ENCODE measurements around the gene G2E3. TPM values are rescaled to one million over a fixed set of nuclear protein-coding genes. Genes with fewer than 3 reads are reported as not detected.

The G2E3 gene
- total RNA-seq, 4 donors from 2014 or later = 3.3 to 5.4 (median 4.4) TPM

DNA sequence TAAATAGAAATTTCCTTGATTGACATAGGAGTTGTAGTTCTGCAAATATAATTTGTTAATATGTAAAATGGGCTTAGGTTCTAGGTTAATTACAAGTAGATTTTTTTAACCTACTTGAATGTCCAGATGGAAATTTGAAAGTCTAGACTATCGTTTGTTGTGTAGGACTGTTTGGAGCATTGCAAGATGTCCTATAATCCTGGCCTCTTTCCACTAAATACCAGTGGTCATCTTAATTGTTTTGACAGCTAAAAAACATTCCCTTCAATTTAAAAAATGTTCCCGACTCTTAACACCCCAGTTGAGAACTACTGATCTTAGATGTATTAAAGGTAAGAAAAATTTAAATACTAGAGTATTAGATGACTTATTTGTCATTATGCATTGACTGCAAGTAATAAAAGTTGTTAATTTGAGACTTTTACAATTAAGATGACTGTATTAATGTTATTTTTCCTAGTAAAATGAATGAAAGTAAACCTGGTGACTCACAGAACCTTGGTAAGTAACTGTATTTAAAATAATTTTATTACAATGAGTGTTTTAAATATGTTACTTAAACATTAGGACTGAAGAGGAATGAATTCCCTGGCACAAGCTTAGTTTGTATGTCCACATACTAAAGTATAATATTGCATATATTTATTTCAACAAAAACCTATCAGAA lies 21.8 kb downstream of the G2E3 start:
- no peaks in the 10 kb centered on the region for H3K27me3 ChIP-seq
- H3K36me3 ChIP-seq = no peaks in the 10 kb centered on the region
- H3K4me1 ChIP-seq = no peaks in the 10 kb centered on the region
- no peak overlapping the region for H3K27ac ChIP-seq
- in situ Hi-C loops (cut with MboI; ENCODE audit: low sequenced_read_pairs in 4 of 4) (no loop called here), intact Hi-C loops (cut with DNase I; ENCODE audit: low total_unique reads) (loop anchor here (2.0 kb wide), 1 partner anchor 14 kb away; no protein-coding TSS in a partner anchor)
- no peak for DNase-seq
- ATAC-seq = no peak
- no peaks in the 10 kb centered on the region for H3K9me3 ChIP-seq
- no peak overlapping the region for H3K4me3 ChIP-seq
- TF ChIP-seq CTCF (IDR thresholded peaks at IDR 0.05 in 4 of 5, conservative IDR thresholded peaks at IDR 0.05 in 1 of 5) (no peak), POLR2A (IDR thresholded peaks at IDR 0.05) (no peak)

DNA sequence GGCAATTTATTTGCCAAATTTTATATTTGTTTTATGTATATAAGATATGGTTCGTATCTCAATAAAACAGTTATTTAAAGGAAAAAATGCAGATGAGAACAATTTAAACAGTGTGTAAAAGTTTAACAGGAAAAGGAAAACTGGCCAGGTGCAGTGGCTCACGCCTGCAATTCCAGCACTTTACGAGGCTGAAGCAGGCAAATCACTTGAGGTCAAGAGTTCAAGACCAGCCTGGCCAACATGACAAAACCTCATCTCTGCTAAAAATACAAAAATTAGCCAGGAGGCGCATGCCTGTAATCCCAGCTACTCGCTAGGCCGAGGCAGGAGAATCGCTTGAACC lies 22.3 kb downstream of the G2E3 start:
- Histone ChIP-seq H3K36me3 (no peaks in the 10 kb centered on the region), H3K27ac (no peak overlapping the region), H3K9me3 (no peaks in the 10 kb centered on the region), H3K4me1 (no peaks in the 10 kb centered on the region), H3K27me3 (no peaks in the 10 kb centered on the region), H3K4me3 (no peak overlapping the region)
- in situ Hi-C loops (cut with MboI; ENCODE audit: low sequenced_read_pairs in 4 of 4) = no loop called here
- TF ChIP-seq POLR2A (IDR thresholded peaks at IDR 0.05) (no peak), CTCF (IDR thresholded peaks at IDR 0.05 in 4 of 5, conservative IDR thresholded peaks at IDR 0.05 in 1 of 5) (no peak)
- no peak for DNase-seq
- intact Hi-C loops (cut with DNase I; ENCODE audit: low total_unique reads) = loop anchor here (2.0 kb wide), 1 partner anchor 14 kb away; no protein-coding TSS in a partner anchor
- no peak for ATAC-seq

GRCh38 chr14:30582376-30582775 lies 23.4 kb downstream of the G2E3 start:
- in situ Hi-C loops (cut with MboI; ENCODE audit: low sequenced_read_pairs in 4 of 4) = no loop called here
- DNase-seq = no peak
- Histone ChIP-seq H3K9me3 (no peaks in the 10 kb centered on the region), H3K27me3 (no peaks in the 10 kb centered on the region), H3K4me1 (no peaks in the 10 kb centered on the region), H3K27ac (no peak overlapping the region), H3K4me3 (no peak overlapping the region), H3K36me3 (no peaks in the 10 kb centered on the region)
- no peak for ATAC-seq
- TF ChIP-seq CTCF (IDR thresholded peaks at IDR 0.05 in 4 of 5, conservative IDR thresholded peaks at IDR 0.05 in 1 of 5) (no peak), POLR2A (IDR thresholded peaks at IDR 0.05) (no peak)
- intact Hi-C loops (cut with DNase I; ENCODE audit: low total_unique reads) = no loop called here

- H3K4me3 ChIP-seq = no peak overlapping the region
- no peak for ATAC-seq
- TF ChIP-seq CTCF (IDR thresholded peaks at IDR 0.05 in 4 of 5, conservative IDR thresholded peaks at IDR 0.05 in 1 of 5) (no peak), POLR2A (IDR thresholded peaks at IDR 0.05) (no peak)
- H3K27me3 ChIP-seq = no peaks in the 10 kb centered on the region
- no peak overlapping the region for H3K27ac ChIP-seq
- no peaks in the 10 kb centered on the region for H3K9me3 ChIP-seq
- in situ Hi-C loops (cut with MboI; ENCODE audit: low sequenced_read_pairs in 4 of 4) (no loop called here), intact Hi-C loops (cut with DNase I; ENCODE audit: low total_unique reads) (no loop called here)
- H3K36me3 ChIP-seq = no peaks in the 10 kb centered on the region
- H3K4me1 ChIP-seq = no peaks in the 10 kb centered on the region
- DNase-seq = no peak
Observed at GRCh38 chr14:30584058-30584630, 25.2 kb downstream of the G2E3 start.

Data from gastrocnemius medialis (tissue), 4 donors.